IMR-90 (cell line): Measurements from ENCODE around the gene TNNI3K. TPM values are rescaled to one million over a fixed set of nuclear protein-coding genes. Genes with fewer than 3 reads are reported as not detected.
A peak's percentile ranks its signal among the peaks of the same experiment; 100 is the strongest.

Experiments used
- ATAC-seq: fragments of 200-7000 bp; cut with Tn5 transposase; 2 replicates; pipeline ENCODE4 v1.9.1; 2020; ENCODE audit warnings: low read depth, mild to moderate bottlenecking, moderate library complexity
- BruUV-seq: library from RNA; stranded (reverse); fragments of 400-500 nt; replicated peaks from 2 replicates; lab custom pipeline; 2021; lab: Mats Ljungman, UMichigan
- CTCF ChIA-PET: fragments of 300-600 bp; formaldehyde crosslinking; extraction: SDS; loops from one replicate; lab custom pipeline; 2021; ENCODE audit warnings: antibody characterized with exemption; lab: Yijun Ruan, JAX
- POLR2A ChIA-PET: fragments of 300-600 bp; sonication (Branson Sonifier 250); formaldehyde crosslinking; loops from one replicate; lab custom pipeline; 2022; ENCODE audit warnings: antibody characterized with exemption; ENCODE audit not compliant: unreplicated experiment; lab: Charles Lee
- DNase-seq: peaks from one replicate; pipeline ENCODE4 v3.0.0; 2013
- H2AFZ ChIP-seq: replicated peaks from 2 replicates; pipeline ENCODE3; 2013; ENCODE audit warnings: low read length, mild to moderate bottlenecking; ENCODE audit not compliant: poor library complexity
- H2AK5ac ChIP-seq: 2 replicates; pipeline ENCODE4 v1.6.1; 2013; ENCODE audit warnings: low read depth, low read length, inconsistent platforms
- H2AK9ac ChIP-seq: replicated peaks from 2 replicates; pipeline ENCODE3; 2013; ENCODE audit warnings: mild to moderate bottlenecking, low read depth, low read length, moderate library complexity; ENCODE audit not compliant: poor library complexity
- H2BK120ac ChIP-seq: 2 replicates; pipeline ENCODE4 v1.6.1; 2013; ENCODE audit warnings: low read depth, low read length, inconsistent platforms
- H2BK15ac ChIP-seq: 3 replicates; pipeline ENCODE4 v1.6.1; 2013; ENCODE audit warnings: low read depth, low read length, inconsistent platforms
- H2BK20ac ChIP-seq: 2 replicates; pipeline ENCODE4 v1.6.1; 2013; ENCODE audit warnings: low read depth, mild to moderate bottlenecking, inconsistent platforms, low read length, moderate library complexity
- H2BK5ac ChIP-seq: 2 replicates; pipeline ENCODE4 v1.6.1; 2013; ENCODE audit warnings: mild to moderate bottlenecking, low read depth, low read length, inconsistent platforms; ENCODE audit not compliant: poor library complexity, severe bottlenecking
- H3K14ac ChIP-seq: replicated peaks from 2 replicates; pipeline ENCODE4 v1.6.1; 2013; ENCODE audit warnings: low read depth, low read length, inconsistent platforms
- H3K18ac ChIP-seq: 2 replicates; pipeline ENCODE4 v1.6.1; 2013; ENCODE audit warnings: low read depth, low read length, control low read depth
- H3K23ac ChIP-seq: 2 replicates; pipeline ENCODE4 v1.6.1; 2013; ENCODE audit warnings: low read depth, low read length, inconsistent platforms
- H3K27ac ChIP-seq: 2 replicates; pipeline ENCODE4 v1.5.1; 2013; ENCODE audit warnings: mild to moderate bottlenecking, control low read depth, low read length; ENCODE audit not compliant: insufficient read depth
- H3K27me3 ChIP-seq: 2 replicates; pipeline ENCODE4 v1.6.1; 2013; ENCODE audit warnings: low read length; ENCODE audit not compliant: control insufficient read depth, insufficient read depth
- H3K36me3 ChIP-seq: 2 replicates; pipeline ENCODE4 v1.6.1; 2013; ENCODE audit warnings: low read length, mixed read lengths; ENCODE audit not compliant: control insufficient read depth, insufficient read depth
- H3K4ac ChIP-seq: 2 replicates; pipeline ENCODE4 v1.6.1; 2013; ENCODE audit warnings: low read depth, low read length, inconsistent platforms
- H3K4me1 ChIP-seq: 2 replicates; pipeline ENCODE4 v1.6.1; 2013; ENCODE audit warnings: low read length, mixed read lengths; ENCODE audit not compliant: control insufficient read depth, insufficient read depth
- H3K4me2 ChIP-seq: 2 replicates; pipeline ENCODE4 v1.6.1; 2013; ENCODE audit warnings: low read depth, mild to moderate bottlenecking, control low read depth, low read length, moderate library complexity
- H3K4me3 ChIP-seq: 2 replicates; pipeline ENCODE4 v1.5.1; 2013; ENCODE audit warnings: low read depth, mild to moderate bottlenecking, control low read depth, low read length, moderate library complexity; ENCODE audit not compliant: insufficient read depth
- H3K56ac ChIP-seq: 2 replicates; pipeline ENCODE4 v1.6.1; 2013; ENCODE audit warnings: low read length, inconsistent platforms; ENCODE audit not compliant: insufficient read depth; ENCODE audit errors: extremely low read depth
- H3K79me1 ChIP-seq, 2 experiments: 2 replicates each; pipeline ENCODE4 v1.6.1; 2013; ENCODE audit warnings: low read length in 2 of 2, inconsistent platforms in 1 of 2, low read depth in 1 of 2
- H3K9ac ChIP-seq: 2 replicates; pipeline ENCODE4 v1.6.1; 2013; ENCODE audit warnings: low read depth, low read length, control low read depth
- H3K9me1 ChIP-seq: 2 replicates; pipeline ENCODE4 v1.6.1; 2013; ENCODE audit warnings: low read length, inconsistent platforms; ENCODE audit not compliant: insufficient read depth
- H3K9me3 ChIP-seq: 2 replicates; pipeline ENCODE4 v1.6.1; 2013; ENCODE audit warnings: low read length; ENCODE audit not compliant: control insufficient read depth, insufficient read depth
- H4K20me1 ChIP-seq: 2 replicates; pipeline ENCODE4 v1.6.1; 2013; ENCODE audit warnings: low read length, inconsistent platforms; ENCODE audit not compliant: insufficient read depth
- H4K5ac ChIP-seq: 2 replicates; pipeline ENCODE4 v1.6.1; 2013; ENCODE audit warnings: mild to moderate bottlenecking, low read depth, low read length, control low read depth
- H4K8ac ChIP-seq, 2 experiments: 2 replicates each; pipeline ENCODE4 v1.6.1; 2013; ENCODE audit warnings: low read depth in 2 of 2, low read length in 2 of 2, control low read depth in 1 of 2, inconsistent platforms in 1 of 2
- H4K91ac ChIP-seq: 2 replicates; pipeline ENCODE4 v1.6.1; 2013; ENCODE audit warnings: low read depth, low read length, inconsistent platforms; ENCODE audit not compliant: insufficient read depth
- MXI1 ChIP-seq: IDR thresholded peaks from 2 replicates; pipeline ENCODE4 v1.6.1; 2012; ENCODE audit warnings: low read depth, mild to moderate bottlenecking, low read length, moderate library complexity, borderline replicate concordance
- SMC3 ChIP-seq: fragments of 150-350 bp; IDR thresholded peaks from 2 replicates; pipeline ENCODE4 v1.6.1; 2016; ENCODE audit warnings: low read depth, mild to moderate bottlenecking, antibody characterized with exemption, low read length, moderate library complexity
- WGBS, 2 experiments: methylation state at CpG; one replicate each; pipeline versions ENCODE4 v1.1.5 to v1.1.7; 2013; ENCODE audit warnings: missing lambda C conversion rate in 2 of 2; ENCODE audit not compliant: insufficient read length in 1 of 2; ENCODE audit errors: extremely low coverage in 2 of 2; 5-methylcytosine and 5-hydroxymethylcytosine counted together
- dilution Hi-C: fragments of 300-500 bp; cut with HindIII; formaldehyde crosslinking; loops from one replicate; pipeline ENCODE4 v1.14.3; 2018; ENCODE audit warnings: low sequenced_read_pairs; ENCODE audit not compliant: unreplicated experiment
- in situ Hi-C: fragments of 300-500 bp; cut with MboI; formaldehyde crosslinking; loops from 3 replicates; pipeline ENCODE4 v1.14.3; 2019; ENCODE audit warnings: low sequenced_read_pairs, inconsistent platforms, mixed read lengths
- intact Hi-C: fragments of 100-400 bp; cut with micrococcal nuclease; formaldehyde crosslinking; loops from 2 replicates; pipeline ENCODE4 v1.10.0; 2022
- polyA plus RNA-seq, 3 experiments: library from polyadenylated mRNA; depleted of rRNA; stranded (reverse); fragments of >200 nt; gene quantifications; 2 replicates each; pipeline ENCODE4 v1.2.3, GENCODE V29; 2012; ENCODE audit warnings: low replicate concordance in 1 of 3
- total RNA-seq: library from RNA; depleted of rRNA; stranded (reverse); fragments of >200 nt; gene quantifications from 2 replicates; pipeline ENCODE4 v1.2.3, GENCODE V29; 2012

Gene TNNI3K
- total and polyA plus RNA-seq, 2 of the 4 experiments (the other 2 are of a cell fraction) = 0.90 to 1.3 TPM

GRCh38 chr1:74246315-74246714 lies 11.1 kb downstream of the TNNI3K start:
- in situ Hi-C loops (no loop called here), dilution Hi-C loops (no loop called here), intact Hi-C loops (no loop called here)
- no peak overlapping the region for H2AK9ac ChIP-seq
- H3K4me3 ChIP-seq = no peak overlapping the region
- no peak overlapping the region for H2BK120ac ChIP-seq
- no peaks in the 10 kb centered on the region for H3K36me3 ChIP-seq
- H3K14ac ChIP-seq = no peak overlapping the region
- ChIA-PET POLR2A (no interaction called here), CTCF (interaction anchor here (0.8 to 1.0 kb wide), 2 partner anchors 13 to 31 kb away, joined by 3 read pairs; no protein-coding TSS in a partner anchor)
- peaks cover 3% of the 10 kb centered on the region; the same call in 1 of the 2 replicates for H3K9me3 ChIP-seq
- H3K4ac ChIP-seq = no peak overlapping the region
- H3K23ac ChIP-seq = no peak overlapping the region
- no peak overlapping the region for H4K8ac ChIP-seq
- DNase-seq = peak; percentile 6
- no peaks in the 10 kb centered on the region for H3K9me1 ChIP-seq
- no peaks in the 10 kb centered on the region for H3K79me1 ChIP-seq
- H3K27ac ChIP-seq = no peak overlapping the region
- no TSS peak for BruUV-seq
- H3K27me3 ChIP-seq = no peaks in the 10 kb centered on the region
- peak; percentile 14; the same call in 1 of the 2 replicates for ATAC-seq
- no peak overlapping the region for H3K56ac ChIP-seq
- peaks cover 2% of the 10 kb centered on the region; the same call in 1 of the 2 replicates for H3K4me1 ChIP-seq
- no peak overlapping the region for H3K18ac ChIP-seq
- TF ChIP-seq SMC3 (no peak), MXI1 (no peak)
- no peak overlapping the region for H4K5ac ChIP-seq
- no peak overlapping the region for H2BK5ac ChIP-seq
- peak overlapping the region; percentile 31; the same call in 1 of the 2 replicates for H3K4me2 ChIP-seq
- H4K20me1 ChIP-seq = no peaks in the 10 kb centered on the region
- no peak overlapping the region for H2BK15ac ChIP-seq
- H2AK5ac ChIP-seq = no peak overlapping the region
- no peak overlapping the region for H3K9ac ChIP-seq
- H2AFZ ChIP-seq = no peak overlapping the region
- no peak overlapping the region for H2BK20ac ChIP-seq
- no CpG with 5 or more reads among the region's 2 CpGs for WGBS, 2 experiments
- H4K91ac ChIP-seq = no peak overlapping the region
